D721Med (cell line): ENCODE measurements around the gene SNAPC5.

Experiments used
- DNase-seq: peaks from one replicate; pipeline ENCODE4 v3.0.0; 2011; ENCODE audit warnings: low spot score; ENCODE audit not compliant: insufficient read length
- FAIRE-seq: peaks from 2 replicates; lab custom pipeline; 2011; peaks lifted over from hg19 to GRCh38; lab: Jason Lieb, UNC
- TF ChIP-seq, protein P1 (sequence below): IDR thresholded peaks from 2 replicates; pipeline ENCODE4 v1.5.1; 2012; ENCODE audit warnings: mild to moderate bottlenecking, control low read depth; ENCODE audit not compliant: insufficient read depth; ENCODE audit errors: missing control alignments

SNAPC5 gene

GRCh38 chr15:66452420-66452819, 45.1 kb downstream of the SNAPC5 start:
- TF ChIP-seq, protein P1, sequence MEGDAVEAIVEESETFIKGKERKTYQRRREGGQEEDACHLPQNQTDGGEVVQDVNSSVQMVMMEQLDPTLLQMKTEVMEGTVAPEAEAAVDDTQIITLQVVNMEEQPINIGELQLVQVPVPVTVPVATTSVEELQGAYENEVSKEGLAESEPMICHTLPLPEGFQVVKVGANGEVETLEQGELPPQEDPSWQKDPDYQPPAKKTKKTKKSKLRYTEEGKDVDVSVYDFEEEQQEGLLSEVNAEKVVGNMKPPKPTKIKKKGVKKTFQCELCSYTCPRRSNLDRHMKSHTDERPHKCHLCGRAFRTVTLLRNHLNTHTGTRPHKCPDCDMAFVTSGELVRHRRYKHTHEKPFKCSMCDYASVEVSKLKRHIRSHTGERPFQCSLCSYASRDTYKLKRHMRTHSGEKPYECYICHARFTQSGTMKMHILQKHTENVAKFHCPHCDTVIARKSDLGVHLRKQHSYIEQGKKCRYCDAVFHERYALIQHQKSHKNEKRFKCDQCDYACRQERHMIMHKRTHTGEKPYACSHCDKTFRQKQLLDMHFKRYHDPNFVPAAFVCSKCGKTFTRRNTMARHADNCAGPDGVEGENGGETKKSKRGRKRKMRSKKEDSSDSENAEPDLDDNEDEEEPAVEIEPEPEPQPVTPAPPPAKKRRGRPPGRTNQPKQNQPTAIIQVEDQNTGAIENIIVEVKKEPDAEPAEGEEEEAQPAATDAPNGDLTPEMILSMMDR = no peak
- DNase-seq (no peak), FAIRE-seq (no peak)
